ENCODE results near the gene MAST4. TPM values are rescaled to one million over a fixed set of nuclear protein-coding genes. Genes with fewer than 3 reads are reported as not detected.

MAST4 gene
- total and polyA plus RNA-seq, 4 donors: 3.7 to 9.5 (median 6.5) TPM

- H3K9me3 ChIP-seq (ENCODE audit: control insufficient read depth in 4 of 4, low read length in 3 of 4): no peaks in the 10 kb centered on the region
- H3K27me3 ChIP-seq (ENCODE audit: control insufficient read depth in 4 of 4, insufficient read depth in 4 of 4, low read length in 3 of 4): no peaks in the 10 kb centered on the region
- H3K9ac ChIP-seq (ENCODE audit: low read depth in 1 of 2, low read length in 2 of 2): no peak overlapping the region
- H3K36me3 ChIP-seq (ENCODE audit: control insufficient read depth in 4 of 4, insufficient read depth in 3 of 4, low read depth in 1 of 4, low read length in 3 of 4): peaks cover 8 to 45% (median 34%) of the 10 kb centered on the region in 4 donors
- H3K27ac ChIP-seq (ENCODE audit: low read depth in 1 of 2, low read length in 2 of 2): no peak overlapping the region
- no peak for DNase-seq (ENCODE audit: low spot score)
- 98% methylated on average over 44 of the region's 44 CpGs for WGBS
- no peak overlapping the region for H3K4me3 ChIP-seq (ENCODE audit: low read depth in 1 of 3, low read length in 3 of 3)
- no peak for TF ChIP-seq EGR1 (IDR thresholded peaks at IDR 0.05; ENCODE audit: low read depth in 2 of 2)
- TF ChIP-seq HNF4G (IDR thresholded peaks at IDR 0.05): no peak
- TF ChIP-seq MAX (IDR thresholded peaks at IDR 0.05): no peak
- TF ChIP-seq TAF1 (conservative IDR thresholded peaks at IDR 0.05): no peak
- TF ChIP-seq GABPA (IDR thresholded peaks at IDR 0.05 in 1 of 2, conservative IDR thresholded peaks at IDR 0.05 in 1 of 2): no peak
- no peak for TF ChIP-seq RXRA (IDR thresholded peaks at IDR 0.05)
- no peak for TF ChIP-seq ZBTB33 (IDR thresholded peaks at IDR 0.05)
- no peak for TF ChIP-seq YY1 (IDR thresholded peaks at IDR 0.05)
- TF ChIP-seq RAD21 (IDR thresholded peaks at IDR 0.05): no peak
- TF ChIP-seq NR2F2 (IDR thresholded peaks at IDR 0.05): no peak
- no peak for TF ChIP-seq REST (IDR thresholded peaks at IDR 0.05)
- no peak for TF ChIP-seq SP1 (IDR thresholded peaks at IDR 0.05)
- no peak for TF ChIP-seq CTCF (IDR thresholded peaks at IDR 0.05; ENCODE audit: low read depth, low read length, missing input control)
- no peak for TF ChIP-seq ATF3 (IDR thresholded peaks at IDR 0.05)
- no peak for TF ChIP-seq FOXA1 (IDR thresholded peaks at IDR 0.05)
- no peak for TF ChIP-seq FOXA2 (IDR thresholded peaks at IDR 0.05)
- no peak for TF ChIP-seq JUND (IDR thresholded peaks at IDR 0.05)
- TF ChIP-seq HNF4A (conservative IDR thresholded peaks at IDR 0.05): no peak
- H3K4me1 ChIP-seq (ENCODE audit: control insufficient read depth in 4 of 4, insufficient read depth in 4 of 4, low read length in 3 of 4): no peaks in the 10 kb centered on the region
Observed at GRCh38 chr5:67163231-67163756, 567.1 kb downstream of the MAST4 start.

Measured in liver (tissue), 9 donors.